ENCODE measurements around the gene WFIKKN2. TPM values are rescaled to one million over a fixed set of nuclear protein-coding genes. Genes with fewer than 3 reads are reported as not detected.

The WFIKKN2 gene
- total and polyA plus RNA-seq, 2 of the 13 experiments (the other 11 are each of a cell fraction or from before 2014, with no cell fraction given) = not detected

DNA sequence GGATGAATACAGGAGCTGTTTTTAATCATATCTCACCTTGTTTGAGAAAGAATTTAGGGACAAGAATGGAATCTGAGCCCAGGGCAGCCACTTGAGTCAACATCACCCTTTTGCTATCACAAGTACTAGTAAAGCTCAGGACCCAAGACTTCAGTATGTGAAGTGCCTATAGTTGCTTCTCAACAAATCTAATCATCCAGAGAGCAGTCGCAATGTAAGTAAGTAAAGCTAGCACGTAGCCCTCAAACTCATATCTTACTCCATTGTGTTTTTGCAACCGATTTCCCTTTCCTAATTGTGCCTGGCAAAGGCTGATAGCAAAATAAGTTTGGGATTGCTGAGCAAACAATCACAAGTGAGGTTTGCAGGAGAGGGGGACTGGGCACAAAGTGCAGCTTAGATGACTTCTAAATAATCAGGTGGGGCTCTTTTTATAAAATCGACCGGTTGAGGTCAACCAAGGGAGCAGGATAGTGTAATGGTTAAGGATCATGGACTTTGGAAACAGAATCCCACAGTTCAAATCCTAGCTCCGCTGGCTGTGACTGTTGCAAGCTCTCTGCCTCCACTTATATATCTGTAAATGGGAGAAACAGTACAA is 17.7 kb downstream of the WFIKKN2 start (continued):
- TF ChIP-seq CEBPG (CRISPR knock-in tag; IDR thresholded peaks at IDR 0.05) = 0 out of 2 replicates have a peak, but pooled peaks have one; percentile 32
- TF ChIP-seq, protein P1, sequence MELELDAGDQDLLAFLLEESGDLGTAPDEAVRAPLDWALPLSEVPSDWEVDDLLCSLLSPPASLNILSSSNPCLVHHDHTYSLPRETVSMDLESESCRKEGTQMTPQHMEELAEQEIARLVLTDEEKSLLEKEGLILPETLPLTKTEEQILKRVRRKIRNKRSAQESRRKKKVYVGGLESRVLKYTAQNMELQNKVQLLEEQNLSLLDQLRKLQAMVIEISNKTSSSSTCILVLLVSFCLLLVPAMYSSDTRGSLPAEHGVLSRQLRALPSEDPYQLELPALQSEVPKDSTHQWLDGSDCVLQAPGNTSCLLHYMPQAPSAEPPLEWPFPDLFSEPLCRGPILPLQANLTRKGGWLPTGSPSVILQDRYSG (CRISPR knock-in tag; IDR thresholded peaks at IDR 0.05) = 0 out of 2 replicates have a peak, but pooled peaks have one; percentile 69
- TF ChIP-seq ZNF124 (CRISPR knock-in tag; IDR thresholded peaks at IDR 0.05) = peak; percentile 55; the same call in 1 of the 2 replicates
- 0 out of 2 replicates have a peak, but pooled peaks have one; percentile 13 for TF ChIP-seq PHF20 (CRISPR knock-in tag; IDR thresholded peaks at IDR 0.05)
- no peak for TF ChIP-seq ZSCAN22 (CRISPR knock-in tag; IDR thresholded peaks at IDR 0.05)
- TF ChIP-seq SOX13 (IDR thresholded peaks at IDR 0.05) = 0 out of 2 replicates have a peak, but pooled peaks have one; percentile 10
- TF ChIP-seq SOX13 (CRISPR knock-in tag; conservative IDR thresholded peaks at IDR 0.05 in 1 of 2, IDR thresholded peaks at IDR 0.05 in 1 of 2) = peak in 1 of 2 experiments; percentile 51; a peak in 1 of 4 replicates
- TF ChIP-seq MED8 (CRISPR knock-in tag; IDR thresholded peaks at IDR 0.05; ENCODE audit: insufficient replicate concordance) = peak; percentile 16
- peak; percentile 18; the same call in 1 of the 2 replicates for TF ChIP-seq KMT2B (CRISPR knock-in tag; IDR thresholded peaks at IDR 0.05)
- TF ChIP-seq MED1 (CRISPR knock-in tag; IDR thresholded peaks at IDR 0.05) = peak; percentile 86
- TF ChIP-seq ZNF263 (CRISPR knock-in tag; IDR thresholded peaks at IDR 0.05) = no peak
- TF ChIP-seq ZNF501 (CRISPR knock-in tag; IDR thresholded peaks at IDR 0.05) = peak; percentile 32; the same call in 1 of the 2 replicates
- TF ChIP-seq, protein P2, sequence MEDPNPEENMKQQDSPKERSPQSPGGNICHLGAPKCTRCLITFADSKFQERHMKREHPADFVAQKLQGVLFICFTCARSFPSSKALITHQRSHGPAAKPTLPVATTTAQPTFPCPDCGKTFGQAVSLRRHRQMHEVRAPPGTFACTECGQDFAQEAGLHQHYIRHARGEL (CRISPR knock-in tag; IDR thresholded peaks at IDR 0.05) = no peak
- TF ChIP-seq, protein P3, sequence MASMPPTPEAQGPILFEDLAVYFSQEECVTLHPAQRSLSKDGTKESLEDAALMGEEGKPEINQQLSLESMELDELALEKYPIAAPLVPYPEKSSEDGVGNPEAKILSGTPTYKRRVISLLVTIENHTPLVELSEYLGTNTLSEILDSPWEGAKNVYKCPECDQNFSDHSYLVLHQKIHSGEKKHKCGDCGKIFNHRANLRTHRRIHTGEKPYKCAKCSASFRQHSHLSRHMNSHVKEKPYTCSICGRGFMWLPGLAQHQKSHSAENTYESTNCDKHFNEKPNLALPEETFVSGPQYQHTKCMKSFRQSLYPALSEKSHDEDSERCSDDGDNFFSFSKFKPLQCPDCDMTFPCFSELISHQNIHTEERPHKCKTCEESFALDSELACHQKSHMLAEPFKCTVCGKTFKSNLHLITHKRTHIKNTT (CRISPR knock-in tag; IDR thresholded peaks at IDR 0.05) = no peak
- TF ChIP-seq KMT2A (CRISPR knock-in tag; IDR thresholded peaks at IDR 0.05) = peak; percentile 59; the same call in 1 of the 2 replicates
- TF ChIP-seq ZBTB7B (CRISPR knock-in tag; IDR thresholded peaks at IDR 0.05) = peak; percentile 65; the same call in 1 of the 2 replicates
- no peak for TF ChIP-seq RNF2 (conservative IDR thresholded peaks at IDR 0.05; ENCODE audit: low read depth)
- peak; percentile 92 for TF ChIP-seq HNF4G (IDR thresholded peaks at IDR 0.05; ENCODE audit: borderline replicate concordance, low read depth, low read length)
- peak; percentile 80; the same call in 1 of the 2 replicates for TF ChIP-seq HNF4G (CRISPR knock-in tag; IDR thresholded peaks at IDR 0.05; ENCODE audit: borderline replicate concordance, low read depth)
- peak; percentile 84 for TF ChIP-seq RARA (CRISPR knock-in tag; IDR thresholded peaks at IDR 0.05)
- TF ChIP-seq, protein P4, sequence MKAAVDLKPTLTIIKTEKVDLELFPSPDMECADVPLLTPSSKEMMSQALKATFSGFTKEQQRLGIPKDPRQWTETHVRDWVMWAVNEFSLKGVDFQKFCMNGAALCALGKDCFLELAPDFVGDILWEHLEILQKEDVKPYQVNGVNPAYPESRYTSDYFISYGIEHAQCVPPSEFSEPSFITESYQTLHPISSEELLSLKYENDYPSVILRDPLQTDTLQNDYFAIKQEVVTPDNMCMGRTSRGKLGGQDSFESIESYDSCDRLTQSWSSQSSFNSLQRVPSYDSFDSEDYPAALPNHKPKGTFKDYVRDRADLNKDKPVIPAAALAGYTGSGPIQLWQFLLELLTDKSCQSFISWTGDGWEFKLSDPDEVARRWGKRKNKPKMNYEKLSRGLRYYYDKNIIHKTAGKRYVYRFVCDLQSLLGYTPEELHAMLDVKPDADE (CRISPR knock-in tag; IDR thresholded peaks at IDR 0.05) = no peak
- TF ChIP-seq, protein P5, sequence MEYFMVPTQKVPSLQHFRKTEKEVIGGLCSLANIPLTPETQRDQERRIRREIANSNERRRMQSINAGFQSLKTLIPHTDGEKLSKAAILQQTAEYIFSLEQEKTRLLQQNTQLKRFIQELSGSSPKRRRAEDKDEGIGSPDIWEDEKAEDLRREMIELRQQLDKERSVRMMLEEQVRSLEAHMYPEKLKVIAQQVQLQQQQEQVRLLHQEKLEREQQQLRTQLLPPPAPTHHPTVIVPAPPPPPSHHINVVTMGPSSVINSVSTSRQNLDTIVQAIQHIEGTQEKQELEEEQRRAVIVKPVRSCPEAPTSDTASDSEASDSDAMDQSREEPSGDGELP (IDR thresholded peaks at IDR 0.05; ENCODE audit: borderline replicate concordance, low read depth) = peak; percentile 22; the same call in 1 of the 2 replicates
- TF ChIP-seq ZNF772 (CRISPR knock-in tag; IDR thresholded peaks at IDR 0.05) = 0 out of 2 replicates have a peak, but pooled peaks have one; percentile 27
- TF ChIP-seq, protein P6, sequence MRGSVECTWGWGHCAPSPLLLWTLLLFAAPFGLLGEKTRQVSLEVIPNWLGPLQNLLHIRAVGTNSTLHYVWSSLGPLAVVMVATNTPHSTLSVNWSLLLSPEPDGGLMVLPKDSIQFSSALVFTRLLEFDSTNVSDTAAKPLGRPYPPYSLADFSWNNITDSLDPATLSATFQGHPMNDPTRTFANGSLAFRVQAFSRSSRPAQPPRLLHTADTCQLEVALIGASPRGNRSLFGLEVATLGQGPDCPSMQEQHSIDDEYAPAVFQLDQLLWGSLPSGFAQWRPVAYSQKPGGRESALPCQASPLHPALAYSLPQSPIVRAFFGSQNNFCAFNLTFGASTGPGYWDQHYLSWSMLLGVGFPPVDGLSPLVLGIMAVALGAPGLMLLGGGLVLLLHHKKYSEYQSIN (CRISPR knock-in tag; IDR thresholded peaks at IDR 0.05; ENCODE audit: borderline replicate concordance) = no peak
- no peak for TF ChIP-seq NFE2L1 (CRISPR knock-in tag; IDR thresholded peaks at IDR 0.05; ENCODE audit: borderline replicate concordance)
- no peak for TF ChIP-seq ZBTB21 (CRISPR knock-in tag; IDR thresholded peaks at IDR 0.05)
